SIG-M5 treated with dmso at 0.1 percent for 504 hours (cell line): ENCODE results near the gene NHERF1.
A peak's percentile ranks its signal among the peaks of the same experiment; 100 is the strongest.

Experiments used
- DNase-seq: peaks from one replicate; lab custom pipeline; 2025; ENCODE audit not compliant: unreplicated experiment; lab: John Stamatoyannopoulos, UW

NHERF1 gene

DNA sequence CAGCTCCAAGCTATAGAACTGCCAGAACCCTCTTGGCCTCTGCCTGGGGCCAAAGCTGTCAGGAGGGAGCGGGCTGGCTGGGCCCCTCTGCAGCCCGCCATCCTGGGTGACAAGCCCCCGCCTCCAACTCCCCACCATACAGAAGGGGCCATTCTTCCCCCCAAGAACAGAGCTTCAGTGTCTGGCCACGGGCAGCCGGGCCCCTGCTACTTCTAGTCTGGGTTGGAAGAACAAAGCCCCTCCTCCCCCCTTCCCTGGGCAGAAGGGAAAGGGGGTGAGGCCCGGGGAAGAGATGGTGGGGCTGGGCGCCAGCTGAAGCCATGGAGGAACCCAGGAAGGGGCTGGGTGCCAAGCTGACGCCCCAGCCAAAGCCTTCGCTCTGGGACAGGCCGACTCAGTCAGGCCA, 18.7 kb downstream of the NHERF1 start:
- no peak for DNase-seq

- DNase-seq = no peak
These were observed 19.8 kb downstream of the NHERF1 start for GRCh38 chr17:74768069-74768762.

- no peak for DNase-seq
These were observed 20.3 kb downstream of the NHERF1 start for GRCh38 chr17:74768763-74769114.

GRCh38 chr17:74769266-74769855, 20.9 kb downstream of the NHERF1 start:
- DNase-seq = no peak

DNA sequence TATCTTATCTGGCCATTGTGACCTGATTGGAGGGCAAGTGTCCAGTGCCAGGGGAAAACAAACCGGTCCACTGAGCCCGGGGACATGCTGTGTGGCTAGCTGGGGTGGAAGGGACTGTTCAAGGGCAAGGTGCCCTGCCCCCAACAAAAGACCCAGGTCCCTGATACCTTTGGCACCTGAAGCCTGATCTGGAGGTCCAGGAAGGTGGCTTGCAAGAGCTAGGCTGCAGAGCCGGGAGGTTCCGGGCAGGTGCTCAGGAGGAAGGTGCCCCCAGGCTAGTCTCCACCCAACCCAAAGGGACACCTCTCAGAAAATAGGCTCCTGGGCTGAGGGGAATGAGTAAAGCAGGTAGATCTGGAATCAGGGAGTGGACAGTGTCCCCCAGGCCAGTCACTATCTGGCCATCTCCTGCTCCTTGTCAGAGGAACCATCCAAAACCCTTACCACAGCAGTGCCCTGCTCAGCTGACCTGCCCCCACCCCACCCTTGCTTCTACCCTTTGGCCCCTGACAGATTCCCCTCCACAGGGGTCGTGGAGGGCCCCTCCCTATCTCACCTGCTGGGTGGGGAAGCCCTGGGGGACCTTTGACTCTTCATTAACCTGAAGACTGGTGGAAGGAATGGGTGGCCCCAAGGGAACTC, 21.5 kb downstream of the NHERF1 start:
- DNase-seq = no peak

GRCh38 chr17:74770498-74771318, 22.3 kb downstream of the NHERF1 start:
- peak; percentile 57 for DNase-seq

GRCh38 chr17:74771319-74771914, 23.0 kb downstream of the NHERF1 start:
- no peak for DNase-seq

DNA sequence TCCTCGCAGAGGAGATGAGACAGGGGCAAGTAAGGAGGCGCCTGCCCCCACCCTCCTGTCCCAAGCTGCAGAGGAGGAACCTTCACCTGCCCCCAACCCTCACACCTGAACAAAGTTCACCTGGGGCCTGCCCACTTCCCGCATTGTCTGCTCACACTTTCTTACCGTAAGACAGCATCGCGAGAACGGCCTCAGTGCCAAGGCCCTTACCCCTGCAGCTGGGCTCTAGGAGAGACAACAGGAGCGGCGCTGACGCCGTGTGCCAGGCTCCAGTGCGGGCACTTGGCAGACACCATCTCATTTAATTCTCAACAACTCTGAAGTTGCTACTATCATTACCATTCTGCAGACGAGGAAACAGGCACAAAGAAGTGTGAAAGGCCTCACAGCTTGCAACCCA, 23.6 kb downstream of the NHERF1 start:
- DNase-seq = no peak

GRCh38 chr17:74773414-74773813, 25.0 kb downstream of the NHERF1 start:
- no peak for DNase-seq

- no peak for DNase-seq
These were observed 25.5 kb downstream of the NHERF1 start for GRCh38 chr17:74773871-74774286.

DNA sequence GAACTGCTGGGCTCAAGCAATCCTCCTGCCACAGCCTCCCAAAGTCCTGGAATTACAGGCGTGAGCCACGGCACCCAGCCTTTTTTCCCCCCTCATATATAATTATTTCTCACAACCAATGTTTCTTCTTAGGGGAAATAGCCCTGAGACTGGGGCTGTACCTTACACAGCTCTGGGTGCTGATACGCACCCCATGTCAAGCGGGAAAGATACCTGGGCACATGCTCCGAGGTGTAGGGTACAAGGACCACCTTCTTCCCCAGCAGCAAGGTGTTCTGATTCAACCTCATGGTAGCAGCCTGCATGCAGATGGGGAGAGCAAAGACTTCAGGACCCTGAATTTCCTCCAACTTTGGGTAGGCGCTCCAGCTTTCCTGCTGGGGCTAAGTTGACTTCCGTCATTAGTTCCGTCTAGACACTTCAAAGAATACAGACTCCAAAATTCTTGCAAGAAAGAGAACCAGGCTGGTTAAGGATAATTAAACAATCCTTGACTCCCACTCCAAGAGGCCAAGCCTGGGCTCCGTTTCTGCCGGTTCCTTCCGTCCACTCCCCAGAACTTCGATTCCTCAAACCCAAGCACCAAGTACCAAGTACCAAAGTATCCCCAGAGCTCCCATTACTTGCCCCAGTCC, 27.1 kb downstream of the NHERF1 start:
- DNase-seq = no peak

DNA sequence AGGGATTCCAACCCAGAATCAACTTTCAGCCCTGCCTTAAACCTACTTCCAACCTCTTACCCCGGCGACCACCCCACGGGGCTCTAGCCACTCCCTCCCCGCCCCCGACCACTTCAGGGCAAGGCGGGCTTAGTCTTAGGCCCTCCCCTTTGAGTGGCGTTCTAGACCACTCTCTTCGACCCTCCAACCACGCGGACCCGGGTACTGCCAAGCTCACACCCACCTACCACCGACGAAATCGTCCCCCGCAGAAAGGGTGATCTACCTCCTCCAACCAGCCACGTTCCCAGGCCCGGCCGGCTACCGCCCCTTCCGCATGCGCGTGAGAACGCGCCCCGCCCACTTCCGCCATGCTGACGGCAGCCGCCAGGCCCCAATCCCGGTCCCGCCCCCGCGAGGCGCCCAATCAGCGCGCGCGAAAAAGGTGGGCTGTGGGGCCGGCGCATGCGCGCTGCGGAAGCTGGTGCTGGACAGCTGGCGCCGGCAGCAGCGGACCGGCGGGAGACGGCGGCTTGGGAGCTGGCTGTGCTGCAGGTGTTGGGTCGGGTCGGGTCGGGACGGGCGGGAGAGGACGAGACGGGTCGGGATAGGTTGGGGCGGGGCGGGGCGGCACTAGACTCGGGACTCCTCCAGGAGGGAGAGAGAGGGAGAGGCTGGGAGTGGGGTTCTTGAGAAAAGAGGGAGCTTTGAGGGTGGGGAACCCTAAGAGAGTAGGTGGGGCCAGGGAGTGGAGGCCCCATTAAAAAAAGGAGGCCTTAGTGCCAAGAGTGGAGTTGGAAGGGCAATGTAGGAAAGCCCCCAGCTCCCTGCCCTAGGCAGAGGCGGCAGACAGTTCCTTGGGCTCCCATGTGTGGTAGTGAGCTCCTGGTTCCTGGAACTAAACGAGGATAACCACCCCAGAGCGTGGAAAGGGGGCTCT, 27.9 kb downstream of the NHERF1 start, which contains the start of gene NAT9:
TSS of gene NAT9 (minus strand) at position 302 of the 919 bp plus-strand sequence. CDS start 647 bp downstream, outside the sequence.
- peak; percentile 94 for DNase-seq

DNA sequence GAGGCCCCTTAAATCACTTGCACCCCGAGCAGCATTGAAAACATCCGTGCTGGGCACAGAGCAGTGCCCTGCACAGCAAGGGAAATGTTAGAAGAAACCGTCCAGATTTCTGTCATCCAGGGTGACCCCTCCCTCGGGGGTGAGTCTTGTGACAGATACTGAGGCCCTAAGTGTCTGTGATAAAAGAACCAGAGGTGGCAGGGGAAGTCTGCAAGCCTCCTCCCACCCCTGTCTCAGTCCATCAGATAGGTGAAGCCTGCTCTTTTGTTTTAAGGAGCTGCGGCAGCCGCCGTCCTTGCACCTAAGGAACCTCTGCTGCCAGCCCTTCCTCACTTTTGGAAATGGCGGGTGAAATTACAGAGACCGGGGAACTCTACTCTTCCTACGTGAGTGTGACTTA, 28.6 kb downstream of the NHERF1 start:
- no peak for DNase-seq

DNA sequence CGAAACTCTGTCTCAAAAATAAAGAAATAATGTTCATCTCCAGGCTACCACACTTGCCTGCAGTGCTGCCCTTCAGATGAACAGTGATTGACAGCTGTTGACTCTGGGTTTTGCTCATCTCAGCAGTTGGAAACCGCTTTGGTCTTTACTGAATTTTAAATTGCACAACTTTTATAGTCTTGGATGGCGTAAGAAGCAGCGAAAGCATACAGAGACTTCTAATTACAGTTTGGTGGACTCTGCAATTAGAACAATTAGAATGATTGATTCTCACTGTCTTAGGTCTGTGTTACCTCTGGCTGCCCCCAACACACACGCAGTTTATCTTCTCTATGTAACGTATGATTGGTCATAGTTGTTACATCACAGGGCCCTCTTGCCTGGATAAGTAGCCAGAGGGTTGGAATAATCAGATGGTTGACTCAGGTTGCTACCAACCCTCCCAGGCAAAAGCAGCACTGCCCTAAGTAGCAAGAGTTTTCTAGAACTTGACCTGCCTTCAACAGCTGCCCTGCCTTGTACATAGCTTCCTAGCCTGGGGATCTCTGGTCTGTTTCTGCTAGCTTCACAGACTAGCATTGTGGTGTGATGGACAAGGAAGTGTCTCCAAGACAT, 29.6 kb downstream of the NHERF1 start:
- peak; percentile 87 for DNase-seq

- DNase-seq = peak; percentile 99
These were observed 30.5 kb downstream of the NHERF1 start for GRCh38 chr17:74778960-74779359.

DNA sequence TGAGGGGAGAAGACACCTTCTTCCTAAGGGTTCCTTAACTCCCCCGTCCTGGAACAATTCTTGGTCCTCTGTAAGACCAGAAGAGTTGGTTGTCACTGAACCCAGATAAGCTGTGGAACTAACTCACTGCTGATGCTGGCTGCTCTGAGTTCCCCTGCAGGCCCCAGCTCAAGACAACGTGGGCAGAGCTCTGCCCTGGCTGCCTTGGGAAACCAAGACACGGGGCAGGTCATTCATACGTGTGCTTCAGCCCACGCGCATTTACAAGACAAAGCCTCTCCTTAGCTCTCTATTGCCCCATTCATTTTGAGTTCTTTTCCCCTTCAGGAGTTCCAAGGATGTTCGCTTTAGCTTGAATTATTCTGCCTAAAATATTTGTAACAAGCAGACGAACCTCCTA, 31.1 kb downstream of the NHERF1 start:
- no peak for DNase-seq

GRCh38 chr17:74779948-74780400, 31.5 kb downstream of the NHERF1 start:
- peak; percentile 100 for DNase-seq

- peak; percentile 71 for DNase-seq
These were observed 32.2 kb downstream of the NHERF1 start for GRCh38 chr17:74780443-74781238.
